Neural cell (in vitro differentiated cells): Measurements from ENCODE around the gene TACC2. TPM values are rescaled to one million over a fixed set of nuclear protein-coding genes. Genes with fewer than 3 reads are reported as not detected.

Experiments used
- H2AFZ ChIP-seq: fragments of 200-600, 300-800 bp; sonication (generic), shearing (Covaris generic); 2 replicates; pipeline ENCODE4 v1.6.0; 2014; ENCODE audit warnings: low read depth, mild to moderate bottlenecking, antibody characterized with exemption, low read length, moderate library complexity
- H3F3A ChIP-seq: fragments of 200-600 bp; shearing (Covaris generic); 2 replicates; pipeline ENCODE4 v1.6.1; 2016; ENCODE audit warnings: mild to moderate bottlenecking, moderate library complexity, mixed read lengths, antibody characterized with exemption, low read length; ENCODE audit not compliant: insufficient read depth, poor library complexity, severe bottlenecking
- H3K27ac ChIP-seq: fragments of 200-600, 300-800 bp; sonication (generic), shearing (Covaris generic); 2 replicates; pipeline ENCODE4 v1.5.1; 2014; ENCODE audit warnings: mild to moderate bottlenecking, low read length, moderate library complexity
- H3K27me3 ChIP-seq: fragments of 300-800, 200-600 bp; sonication (generic), shearing (Covaris generic); 2 replicates; pipeline ENCODE4 v1.6.0; 2014; ENCODE audit warnings: mild to moderate bottlenecking, low read depth, low read length, moderate library complexity; ENCODE audit not compliant: insufficient read depth
- H3K36me3 ChIP-seq: fragments of 300-800, 200-600 bp; sonication (generic), shearing (Covaris generic); 2 replicates; pipeline ENCODE4 v1.5.1; 2014; ENCODE audit warnings: mild to moderate bottlenecking, antibody characterized with exemption, low read length, moderate library complexity; ENCODE audit not compliant: insufficient read depth
- H3K4me2 ChIP-seq: fragments of 300-800, 200-600 bp; sonication (generic), shearing (Covaris generic); 2 replicates; pipeline ENCODE4 v1.6.0; 2014; ENCODE audit warnings: mild to moderate bottlenecking, low read length
- H3K4me3 ChIP-seq: fragments of 300-800, 200-600 bp; sonication (generic), shearing (Covaris generic); 2 replicates; pipeline ENCODE4 v1.5.1; 2014; ENCODE audit warnings: mild to moderate bottlenecking, low read length, moderate library complexity
- H3K79me2 ChIP-seq: fragments of 200-600 bp; shearing (Covaris generic); replicated peaks from 2 replicates; pipeline ENCODE4 v1.6.0; 2014; ENCODE audit warnings: mild to moderate bottlenecking, low read length, moderate library complexity; ENCODE audit not compliant: insufficient read depth
- H3K9ac ChIP-seq: fragments of 300-800, 200-600 bp; sonication (generic), shearing (Covaris generic); 2 replicates; pipeline ENCODE4 v1.6.1; 2016; ENCODE audit warnings: mild to moderate bottlenecking, low read length, mixed read lengths
- H3K9me2 ChIP-seq: fragments of 200-600 bp; shearing (Covaris generic); 2 replicates; pipeline ENCODE4 v1.6.1; 2016; ENCODE audit warnings: mild to moderate bottlenecking, low read length, mixed read lengths; ENCODE audit not compliant: insufficient read depth
- H3K9me3 ChIP-seq: fragments of 200-600, 300-800 bp; sonication (generic), shearing (Covaris generic); 2 replicates; pipeline ENCODE4 v1.6.1; 2016; ENCODE audit warnings: mild to moderate bottlenecking, mixed run types, low read length, moderate library complexity, mixed read lengths
- H4K20me1 ChIP-seq: fragments of 200-600 bp; shearing (Covaris generic); 2 replicates; pipeline ENCODE4 v1.6.1; 2016; ENCODE audit warnings: mild to moderate bottlenecking, mixed run types; ENCODE audit not compliant: insufficient read depth
- EP300 ChIP-seq: fragments of 450-650 bp; conservative IDR thresholded peaks from 2 replicates; pipeline ENCODE4 v1.6.1; 2014; ENCODE audit warnings: antibody characterized with exemption, mild to moderate bottlenecking, moderate library complexity; ENCODE audit not compliant: poor library complexity, severe bottlenecking
- EZH2 ChIP-seq: fragments of 200-600, 300-800 bp; shearing (Covaris generic), sonication (generic); IDR thresholded peaks from 2 replicates; pipeline ENCODE4 v1.6.1; 2014; ENCODE audit warnings: antibody characterized with exemption, low read length, borderline replicate concordance, mild to moderate bottlenecking; ENCODE audit not compliant: insufficient read depth, poor library complexity, severe bottlenecking
- MXI1 ChIP-seq: fragments of 450-650 bp; conservative IDR thresholded peaks from 2 replicates; pipeline ENCODE4 v1.6.1; 2014; ENCODE audit warnings: antibody characterized with exemption, mild to moderate bottlenecking; ENCODE audit not compliant: poor library complexity, severe bottlenecking
- POLR2AphosphoS5 ChIP-seq: IDR thresholded peaks from 2 replicates; pipeline ENCODE4 v1.6.1; 2012
- RAD21 ChIP-seq: fragments of 450-650 bp; conservative IDR thresholded peaks from 2 replicates; pipeline ENCODE4 v1.6.1; 2014; ENCODE audit warnings: antibody characterized with exemption, mild to moderate bottlenecking, moderate library complexity
- SMC3 ChIP-seq: fragments of 450-650 bp; conservative IDR thresholded peaks from 2 replicates; pipeline ENCODE4 v1.6.1; 2014; ENCODE audit warnings: antibody characterized with exemption, mild to moderate bottlenecking, moderate library complexity; ENCODE audit not compliant: poor library complexity
- TAF1 ChIP-seq: IDR thresholded peaks from 2 replicates; pipeline ENCODE4 v1.6.1; 2012; ENCODE audit warnings: low read depth
- polyA plus RNA-seq: library from polyadenylated mRNA; depleted of rRNA; stranded (reverse); fragments of >200 nt; gene quantifications from 2 replicates; pipeline ENCODE4 v1.2.3, GENCODE V29; 2014
- TF ChIP-seq, protein P1 (sequence below): fragments of 450-650 bp; IDR thresholded peaks from 2 replicates; pipeline ENCODE4 v1.5.1; 2014; ENCODE audit warnings: antibody characterized with exemption, mild to moderate bottlenecking, moderate library complexity; ENCODE audit not compliant: poor library complexity, severe bottlenecking
- TF ChIP-seq, protein P2 (sequence below): IDR thresholded peaks from 2 replicates; pipeline ENCODE4 v1.6.1; 2012; ENCODE audit warnings: borderline replicate concordance

The TACC2 gene
- polyA plus RNA-seq, 1 donor from 2014 or later, result 17.6 TPM

DNA sequence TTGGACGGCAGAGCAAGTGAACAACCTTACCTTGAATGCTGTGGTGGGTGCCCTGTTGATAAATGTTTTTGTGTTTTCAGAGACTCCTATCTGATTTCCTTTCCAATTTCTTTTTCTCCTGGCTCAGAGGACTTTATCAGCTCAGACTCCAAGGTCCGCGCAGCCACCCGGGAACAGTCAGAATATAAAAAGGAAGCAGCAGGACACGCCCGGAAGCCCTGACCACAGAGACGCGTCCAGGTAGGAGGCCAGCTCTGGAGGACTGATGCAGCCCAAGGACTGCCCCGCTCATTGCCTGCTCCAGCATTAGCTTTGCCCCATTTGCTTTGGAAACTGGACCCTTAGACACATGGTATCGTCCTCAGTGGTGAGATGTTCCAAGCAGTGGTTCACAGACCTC is 61.3 kb downstream of the TACC2 start:
- H3K9me2 ChIP-seq, result no peaks in the 10 kb centered on the region

DNA sequence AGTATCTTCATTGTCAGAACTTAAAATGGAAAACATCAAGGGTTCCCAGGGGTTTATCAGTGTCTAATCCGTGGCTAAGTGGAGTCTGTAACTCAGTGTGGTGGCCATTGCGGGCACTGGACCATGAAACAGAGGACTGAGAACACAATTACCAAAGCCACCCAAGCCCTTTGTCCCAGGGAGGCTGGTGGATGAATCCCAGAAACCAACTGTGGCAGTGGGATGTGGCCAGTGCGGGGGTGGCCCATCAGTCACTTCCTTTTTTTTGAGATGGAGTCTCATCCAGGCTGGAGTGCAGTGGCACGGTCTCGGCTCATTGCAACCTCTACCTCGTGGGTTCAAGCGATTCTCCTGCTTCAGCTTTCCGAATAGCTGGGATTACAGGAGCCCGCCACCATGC is 61.8 kb downstream of the TACC2 start:
- no peaks in the 10 kb centered on the region for H3K9me3 ChIP-seq
- no peaks in the 10 kb centered on the region for H4K20me1 ChIP-seq
- H2AFZ ChIP-seq, result no peak overlapping the region
- H3K9me2 ChIP-seq, result no peaks in the 10 kb centered on the region
- H3F3A ChIP-seq, result no peaks in the 10 kb centered on the region
- no peak overlapping the region for H3K4me3 ChIP-seq
- no peak overlapping the region for H3K9ac ChIP-seq
- H3K4me2 ChIP-seq, result no peak overlapping the region
- H3K36me3 ChIP-seq, result no peaks in the 10 kb centered on the region
- no peaks in the 10 kb centered on the region for H3K79me2 ChIP-seq
- TF ChIP-seq, protein P1, sequence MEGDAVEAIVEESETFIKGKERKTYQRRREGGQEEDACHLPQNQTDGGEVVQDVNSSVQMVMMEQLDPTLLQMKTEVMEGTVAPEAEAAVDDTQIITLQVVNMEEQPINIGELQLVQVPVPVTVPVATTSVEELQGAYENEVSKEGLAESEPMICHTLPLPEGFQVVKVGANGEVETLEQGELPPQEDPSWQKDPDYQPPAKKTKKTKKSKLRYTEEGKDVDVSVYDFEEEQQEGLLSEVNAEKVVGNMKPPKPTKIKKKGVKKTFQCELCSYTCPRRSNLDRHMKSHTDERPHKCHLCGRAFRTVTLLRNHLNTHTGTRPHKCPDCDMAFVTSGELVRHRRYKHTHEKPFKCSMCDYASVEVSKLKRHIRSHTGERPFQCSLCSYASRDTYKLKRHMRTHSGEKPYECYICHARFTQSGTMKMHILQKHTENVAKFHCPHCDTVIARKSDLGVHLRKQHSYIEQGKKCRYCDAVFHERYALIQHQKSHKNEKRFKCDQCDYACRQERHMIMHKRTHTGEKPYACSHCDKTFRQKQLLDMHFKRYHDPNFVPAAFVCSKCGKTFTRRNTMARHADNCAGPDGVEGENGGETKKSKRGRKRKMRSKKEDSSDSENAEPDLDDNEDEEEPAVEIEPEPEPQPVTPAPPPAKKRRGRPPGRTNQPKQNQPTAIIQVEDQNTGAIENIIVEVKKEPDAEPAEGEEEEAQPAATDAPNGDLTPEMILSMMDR, result no peak
- TF ChIP-seq MXI1 (no peak), SMC3 (no peak), EP300 (no peak), POLR2AphosphoS5 (no peak), RAD21 (no peak), TAF1 (no peak), EZH2 (no peak)
- TF ChIP-seq, protein P2, sequence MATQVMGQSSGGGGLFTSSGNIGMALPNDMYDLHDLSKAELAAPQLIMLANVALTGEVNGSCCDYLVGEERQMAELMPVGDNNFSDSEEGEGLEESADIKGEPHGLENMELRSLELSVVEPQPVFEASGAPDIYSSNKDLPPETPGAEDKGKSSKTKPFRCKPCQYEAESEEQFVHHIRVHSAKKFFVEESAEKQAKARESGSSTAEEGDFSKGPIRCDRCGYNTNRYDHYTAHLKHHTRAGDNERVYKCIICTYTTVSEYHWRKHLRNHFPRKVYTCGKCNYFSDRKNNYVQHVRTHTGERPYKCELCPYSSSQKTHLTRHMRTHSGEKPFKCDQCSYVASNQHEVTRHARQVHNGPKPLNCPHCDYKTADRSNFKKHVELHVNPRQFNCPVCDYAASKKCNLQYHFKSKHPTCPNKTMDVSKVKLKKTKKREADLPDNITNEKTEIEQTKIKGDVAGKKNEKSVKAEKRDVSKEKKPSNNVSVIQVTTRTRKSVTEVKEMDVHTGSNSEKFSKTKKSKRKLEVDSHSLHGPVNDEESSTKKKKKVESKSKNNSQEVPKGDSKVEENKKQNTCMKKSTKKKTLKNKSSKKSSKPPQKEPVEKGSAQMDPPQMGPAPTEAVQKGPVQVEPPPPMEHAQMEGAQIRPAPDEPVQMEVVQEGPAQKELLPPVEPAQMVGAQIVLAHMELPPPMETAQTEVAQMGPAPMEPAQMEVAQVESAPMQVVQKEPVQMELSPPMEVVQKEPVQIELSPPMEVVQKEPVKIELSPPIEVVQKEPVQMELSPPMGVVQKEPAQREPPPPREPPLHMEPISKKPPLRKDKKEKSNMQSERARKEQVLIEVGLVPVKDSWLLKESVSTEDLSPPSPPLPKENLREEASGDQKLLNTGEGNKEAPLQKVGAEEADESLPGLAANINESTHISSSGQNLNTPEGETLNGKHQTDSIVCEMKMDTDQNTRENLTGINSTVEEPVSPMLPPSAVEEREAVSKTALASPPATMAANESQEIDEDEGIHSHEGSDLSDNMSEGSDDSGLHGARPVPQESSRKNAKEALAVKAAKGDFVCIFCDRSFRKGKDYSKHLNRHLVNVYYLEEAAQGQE, result no peak
- H3K27ac ChIP-seq, result no peak overlapping the region
- no peaks in the 10 kb centered on the region for H3K27me3 ChIP-seq

More for the DNA sequence above, 61.3 kb downstream of the TACC2 start:
- Histone ChIP-seq H3K4me2 (no peak overlapping the region), H3F3A (no peaks in the 10 kb centered on the region), H3K27ac (no peak overlapping the region), H2AFZ (no peak overlapping the region), H3K27me3 (no peaks in the 10 kb centered on the region), H3K9ac (no peak overlapping the region), H3K4me3 (no peak overlapping the region), H3K9me3 (no peaks in the 10 kb centered on the region), H4K20me1 (no peaks in the 10 kb centered on the region), H3K79me2 (no peaks in the 10 kb centered on the region), H3K36me3 (no peaks in the 10 kb centered on the region)
- TF ChIP-seq SMC3 (no peak), EP300 (no peak), MXI1 (no peak), RAD21 (no peak), POLR2AphosphoS5 (no peak), EZH2 (no peak), TAF1 (no peak)
- TF ChIP-seq, protein P2, result no peak
- TF ChIP-seq, protein P1, result no peak
